ENCODE measurements around the gene CST11. TPM values are rescaled to one million over a fixed set of nuclear protein-coding genes. Genes with fewer than 3 reads are reported as not detected.

The CST11 gene
- total and polyA plus RNA-seq, 9 of the 15 experiments (the other 6 are each of a cell fraction or from before 2014, with no cell fraction given) = not detected

GRCh38 chr20:23446505-23446904, 6.2 kb downstream of the CST11 start:
- in situ Hi-C loops (cut with MboI) = no loop called here
- Histone ChIP-seq H3K79me2 (ENCODE audit: control insufficient read depth, insufficient read depth, low read length) (no peaks in the 10 kb centered on the region), H3K9me1 (ENCODE audit: control insufficient read depth, insufficient read depth, low read length) (no peaks in the 10 kb centered on the region), H4K20me1 (replicated peaks; ENCODE audit: control insufficient read depth, insufficient read depth, low read length) (no peaks in the 10 kb centered on the region), H3K27ac (ENCODE audit: extremely low read depth, low read depth, low read length) (no peak overlapping the region), H3K4me2 (ENCODE audit: insufficient read depth, low read length) (no peak overlapping the region), H3K36me3 (ENCODE audit: control insufficient read depth, insufficient read depth, low read length) (no peaks in the 10 kb centered on the region), H3K27me3 (ENCODE audit: control insufficient read depth in 2 of 2, insufficient read depth in 2 of 2, low read length in 2 of 2) (peaks cover 0 to 19% of the 10 kb centered on the region in 2 experiments; a peak in 2 of 5 replicates), H2AFZ (ENCODE audit: low read depth, low read length) (no peak overlapping the region; the same call in 1 of the 2 replicates), H3K9me3 (replicated peaks; ENCODE audit: control insufficient read depth, insufficient read depth, low read depth, low read length) (no peaks in the 10 kb centered on the region), H3K4me3 (no peak overlapping the region), H3K4me1 (replicated peaks in 1 of 2; ENCODE audit: control insufficient read depth in 2 of 2, insufficient read depth in 2 of 2, low read length in 2 of 2) (no peaks in the 10 kb centered on the region), H3K9ac (ENCODE audit: insufficient read depth in 1 of 2, low read depth in 2 of 2, low read length in 2 of 2) (no peak overlapping the region)
- peak; percentile 74 for FAIRE-seq
- BruUV-seq (replicated peaks) = no TSS peak
- POLR2A ChIA-PET = no interaction called here
- intact Hi-C loops (cut with micrococcal nuclease) = loop anchor here (1.0 kb wide), 1 partner anchor 97 kb away; no protein-coding TSS in a partner anchor
- CTCF ChIA-PET (ENCODE audit: low intra/inter-chr PET ratio) = no interaction called here
- 41% methylated on average over 7 of the region's 8 CpGs for WGBS (ENCODE audit: insufficient coverage, low coverage, missing lambda C conversion rate)
- peak; percentile 90 for ATAC-seq
- peak; percentile 37 to 62 (median 42) for DNase-seq (ENCODE audit: extremely low read depth in 1 of 4, low spot score in 3 of 4)
- TF ChIP-seq CREB5 (CRISPR knock-in tag; IDR thresholded peaks at IDR 0.05) = no peak
- peak; percentile 48; the same call in 1 of the 2 replicates for TF ChIP-seq SOX6 (IDR thresholded peaks at IDR 0.05)
- TF ChIP-seq SMC3 (conservative IDR thresholded peaks at IDR 0.05; ENCODE audit: insufficient read depth, low read depth, low read length) = 0 out of 2 replicates have a peak, but pooled peaks have one; percentile 37
- TF ChIP-seq YY1 (IDR thresholded peaks at IDR 0.05; ENCODE audit: borderline replicate concordance in 1 of 3, control insufficient read depth in 1 of 3, extremely low read depth in 1 of 3, insufficient read depth in 3 of 3, insufficient read length in 1 of 3, insufficient replicate concordance in 2 of 3, low read depth in 1 of 3, low read length in 2 of 3) = peak in 2 of 3 experiments; percentile 23 to 53
- TF ChIP-seq CTCF (IDR thresholded peaks at IDR 0.05 in 2 of 3, conservative IDR thresholded peaks at IDR 0.05 in 1 of 3; ENCODE audit: insufficient read depth in 2 of 3, low read depth in 1 of 3, low read length in 3 of 3) = peak; percentile 72 to 74 (median 74)
- TF ChIP-seq ZNF197 (CRISPR knock-in tag; IDR thresholded peaks at IDR 0.05; ENCODE audit: low read depth) = no peak
- TF ChIP-seq RAD21 (CRISPR knock-in tag; conservative IDR thresholded peaks at IDR 0.05 in 1 of 2, IDR thresholded peaks at IDR 0.05 in 1 of 2) = peak; percentile 48 to 71
- TF ChIP-seq ASH1L (IDR thresholded peaks at IDR 0.05; ENCODE audit: borderline replicate concordance, low read depth, partially characterized antibody) = no peak
- peak; percentile 54; the same call in 1 of the 2 replicates for TF ChIP-seq STAG1 (CRISPR knock-in tag; IDR thresholded peaks at IDR 0.05; ENCODE audit: borderline replicate concordance)
